PC-9 (cell line): ENCODE measurements around the gene SUPT20H. TPM values are rescaled to one million over a fixed set of nuclear protein-coding genes. Genes with fewer than 3 reads are reported as not detected.

Experiments used
- Bru-seq: library from RNA; stranded (reverse); fragments of 400-500 nt; gene quantifications from one replicate; lab custom pipeline; 2021; lab: Mats Ljungman, UMichigan
- BruChase-seq, 2 experiments: library from RNA; stranded (reverse); fragments of 400-500 nt; gene quantifications; one replicate each; lab custom pipeline; 2021; lab: Mats Ljungman, UMichigan
- BruUV-seq: library from RNA; stranded (reverse); fragments of 400-500 nt; replicated peaks from 2 replicates; lab custom pipeline; 2021; lab: Mats Ljungman, UMichigan
- CTCF ChIA-PET: fragments of 300-600 bp; sonication (Branson Sonifier 250); formaldehyde crosslinking; loops from one replicate; lab custom pipeline; 2022; ENCODE audit warnings: antibody characterized with exemption; lab: Charles Lee
- POLR2A ChIA-PET: fragments of 300-600 bp; sonication (Branson Sonifier 250); formaldehyde crosslinking; loops from one replicate; lab custom pipeline; 2022; ENCODE audit warnings: antibody characterized with exemption; ENCODE audit not compliant: unreplicated experiment; lab: Charles Lee
- DNase-seq, 2 experiments: peaks; one replicate each; pipeline versions ENCODE4 v3.0.0 to v3.0.0-alpha.2; 2015 to 2022; ENCODE audit warnings: mixed read lengths in 1 of 2
- H2AFZ ChIP-seq: fragments of 200-600 bp; sonication (generic); 2 replicates; pipeline ENCODE4 v1.8.1; 2017; ENCODE audit warnings: antibody characterized with exemption
- H3F3A ChIP-seq: fragments of 200-600 bp; sonication (generic); 2 replicates; pipeline ENCODE4 v1.8.1; 2017; ENCODE audit warnings: antibody characterized with exemption, mild to moderate bottlenecking, low read depth; ENCODE audit not compliant: insufficient read depth
- H3K27ac ChIP-seq: fragments of 200-600 bp; sonication (generic); 2 replicates; pipeline ENCODE4 v1.6.1; 2016; ENCODE audit warnings: mixed run types
- H3K27me3 ChIP-seq: fragments of 200-600 bp; sonication (generic); 2 replicates; pipeline ENCODE4 v1.6.1; 2016; ENCODE audit warnings: low read depth, mixed run types; ENCODE audit not compliant: insufficient read depth
- H3K36me3 ChIP-seq: fragments of 200-600 bp; sonication (generic); 2 replicates; pipeline ENCODE4 v1.6.1; 2016; ENCODE audit warnings: low read depth, mixed run types
- H3K4me1 ChIP-seq: fragments of 200-600 bp; sonication (generic); replicated peaks from 2 replicates; pipeline ENCODE4 v1.6.1; 2016; ENCODE audit warnings: mixed run types; ENCODE audit not compliant: insufficient read depth
- H3K4me2 ChIP-seq: fragments of 200-600 bp; sonication (generic); 2 replicates; pipeline ENCODE4 v1.6.1; 2017; ENCODE audit warnings: mixed run types
- H3K4me3 ChIP-seq: fragments of 200-600 bp; sonication (generic); 2 replicates; pipeline ENCODE4 v1.6.1; 2016; ENCODE audit warnings: mixed run types
- H3K79me2 ChIP-seq: fragments of 200-600 bp; sonication (generic); 2 replicates; pipeline ENCODE4 v1.6.1; 2017; ENCODE audit warnings: low read depth, mixed run types
- H3K9me2 ChIP-seq: fragments of 200-600 bp; sonication (generic); 2 replicates; pipeline ENCODE4 v1.8.1; 2017; ENCODE audit warnings: mild to moderate bottlenecking; ENCODE audit not compliant: insufficient read depth
- H3K9me3 ChIP-seq: fragments of 200-600 bp; sonication (generic); 2 replicates; pipeline ENCODE4 v1.8.1; 2016; ENCODE audit warnings: low read depth; ENCODE audit not compliant: insufficient read depth
- H4K20me1 ChIP-seq: fragments of 200-600 bp; sonication (generic); 2 replicates; pipeline ENCODE4 v1.8.1; 2017; ENCODE audit not compliant: insufficient read depth
- CTCF ChIP-seq: fragments of 200-600 bp; sonication (generic); conservative IDR thresholded peaks from 2 replicates; pipeline ENCODE4 v1.6.1; 2017; ENCODE audit warnings: mixed run types, antibody characterized with exemption, mild to moderate bottlenecking, moderate library complexity
- EZH2 ChIP-seq: fragments of 200-600 bp; sonication (generic); IDR thresholded peaks from 2 replicates; pipeline ENCODE4 v1.8.0; 2017; ENCODE audit warnings: antibody characterized with exemption, low read depth
- intact Hi-C: fragments of 100-400 bp; cut with micrococcal nuclease; formaldehyde crosslinking; loops from one replicate; pipeline ENCODE4 v1.10.0; 2022; ENCODE audit not compliant: unreplicated experiment
- long read RNA-seq: library from polyadenylated mRNA; stranded (forward); transcript quantifications from one replicate; pipeline ENCODE4 v2.0.0, GENCODE V29; 2022
- total RNA-seq: library from RNA; stranded (reverse); gene quantifications from 2 replicates; pipeline ENCODE4 v1.2.3, GENCODE V29; 2021

The SUPT20H gene
- total RNA-seq (30.1 and 44.1 TPM in 2 replicates), Bru-seq, nascent RNA (percentile 82 among the genes with signal in this experiment), BruChase-seq, experiment 1, labeled RNA remaining after a 2-hour chase (percentile 85 among the genes with signal in this experiment), BruChase-seq, experiment 2, labeled RNA remaining after a 6-hour chase (percentile 76 among the genes with signal in this experiment)
- long read RNA-seq, partial matches to known transcripts, result 9 of 66 reads
- long read RNA-seq, other reads (novel, unspliced or antisense), result 52 of 66 reads

GRCh38 chr13:37058910-37059847, at the start of gene SUPT20H:
TSS of gene SUPT20H (minus strand) at chr13:37059688. CDS start at chr13:37051490, 8,198 bp downstream.
- peak within 1 kb of the TSS; percentile 54 for H3K27ac ChIP-seq
- peak within 1 kb of the TSS; percentile 77 for H3K4me2 ChIP-seq
- no peaks in the 10 kb centered on the region for H4K20me1 ChIP-seq
- no peaks in the 10 kb centered on the region for H3K9me2 ChIP-seq
- H3K9me3 ChIP-seq, result no peaks in the 10 kb centered on the region; the same call in 1 of the 2 replicates
- peak; percentile 70 to 85 for DNase-seq
- ChIA-PET CTCF (no interaction called here), POLR2A (no interaction called here)
- peaks cover 8% of the 10 kb centered on the region; the same call in 1 of the 2 replicates for H3K4me1 ChIP-seq
- intact Hi-C loops, result no loop called here
- TF ChIP-seq CTCF (no peak), EZH2 (no peak)
- H3F3A ChIP-seq, result no peaks in the 10 kb centered on the region
- peak within 1 kb of the TSS; percentile 94 for H3K4me3 ChIP-seq
- no peaks in the 10 kb centered on the region for H3K27me3 ChIP-seq
- H3K36me3 ChIP-seq, result no peaks in the 10 kb centered on the region
- TSS peak; percentile 67 for BruUV-seq
- H2AFZ ChIP-seq, result peak within 1 kb of the TSS; percentile 94
- peaks cover 40% of the 10 kb centered on the region for H3K79me2 ChIP-seq

GRCh38 chr13:37109051-37109678, 49.7 kb upstream of the SUPT20H start:
- peak; percentile 70 for TF ChIP-seq CTCF
- TF ChIP-seq EZH2, result no peak
- no peaks in the 10 kb centered on the region for H3F3A ChIP-seq
- no peak for DNase-seq
- no peaks in the 10 kb centered on the region for H4K20me1 ChIP-seq
- intact Hi-C loops, result loop anchor here (2.0 to 5.0 kb wide), 2 partner anchors 494 to 938 kb away; no protein-coding TSS in a partner anchor
- no peaks in the 10 kb centered on the region for H3K79me2 ChIP-seq
- no peak overlapping the region for H3K27ac ChIP-seq
- no peaks in the 10 kb centered on the region for H3K9me3 ChIP-seq
- POLR2A ChIA-PET, result no interaction called here
- no peak overlapping the region for H3K4me2 ChIP-seq
- no peak overlapping the region for H3K4me3 ChIP-seq
- no peaks in the 10 kb centered on the region for H3K27me3 ChIP-seq
- BruUV-seq, result no TSS peak
- H3K4me1 ChIP-seq, result no peaks in the 10 kb centered on the region
- H2AFZ ChIP-seq, result no peak overlapping the region
- no peaks in the 10 kb centered on the region for H3K9me2 ChIP-seq
- CTCF ChIA-PET, result no interaction called here
- no peaks in the 10 kb centered on the region for H3K36me3 ChIP-seq

- TF ChIP-seq CTCF, result no peak
- TF ChIP-seq EZH2, result no peak
- Histone ChIP-seq H3K9me3 (no peaks in the 10 kb centered on the region), H3F3A (no peaks in the 10 kb centered on the region), H3K4me1 (no peaks in the 10 kb centered on the region), H3K4me3 (no peak overlapping the region), H3K36me3 (no peaks in the 10 kb centered on the region), H3K79me2 (no peaks in the 10 kb centered on the region), H3K4me2 (no peak overlapping the region), H4K20me1 (no peaks in the 10 kb centered on the region), H3K27me3 (no peaks in the 10 kb centered on the region), H3K9me2 (no peaks in the 10 kb centered on the region), H3K27ac (no peak overlapping the region), H2AFZ (no peak overlapping the region)
- ChIA-PET CTCF (no interaction called here), POLR2A (no interaction called here)
- no TSS peak for BruUV-seq
- intact Hi-C loops, result loop anchor here (2.0 to 5.0 kb wide), 2 partner anchors 495 to 939 kb away; no protein-coding TSS in a partner anchor
- no peak for DNase-seq
These were observed 48.4 kb upstream of the SUPT20H start for GRCh38 chr13:37107868-37108267.
